NOMO-1 (cell line): ENCODE data around the gene NEURL2.
"Not testable (repeated sequence)": the region's sequence is repeated elsewhere in the genome, so short reads cannot be mapped to it uniquely, and the experiment has no call there.

ENCODE experiments used
- DNase-seq, 2 experiments: peaks; one replicate each; lab custom pipeline; 2025; ENCODE audit not compliant: unreplicated experiment in 2 of 2; lab: John Stamatoyannopoulos, UW

NEURL2 gene

DNA sequence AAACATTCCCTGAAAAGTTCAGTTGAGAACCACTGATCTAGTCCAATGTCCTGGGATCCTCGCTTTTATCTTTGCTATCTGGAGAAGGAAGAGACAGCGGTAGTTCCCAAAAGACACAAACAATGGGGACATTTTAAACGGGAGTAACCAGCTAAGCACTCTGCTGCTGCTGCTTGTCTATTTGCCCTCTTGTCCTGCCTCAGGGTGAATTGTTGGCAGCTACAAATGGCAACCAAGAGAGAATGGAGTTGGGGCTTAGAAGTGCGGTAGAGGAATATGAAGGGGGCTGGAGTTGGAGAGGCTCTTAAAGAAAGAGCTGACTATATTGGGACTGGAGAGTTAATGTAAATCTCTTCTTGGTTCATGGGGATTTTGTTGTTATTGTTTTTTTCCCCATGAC lies 16.4 kb downstream of the NEURL2 start:
- DNase-seq: no peak

DNA sequence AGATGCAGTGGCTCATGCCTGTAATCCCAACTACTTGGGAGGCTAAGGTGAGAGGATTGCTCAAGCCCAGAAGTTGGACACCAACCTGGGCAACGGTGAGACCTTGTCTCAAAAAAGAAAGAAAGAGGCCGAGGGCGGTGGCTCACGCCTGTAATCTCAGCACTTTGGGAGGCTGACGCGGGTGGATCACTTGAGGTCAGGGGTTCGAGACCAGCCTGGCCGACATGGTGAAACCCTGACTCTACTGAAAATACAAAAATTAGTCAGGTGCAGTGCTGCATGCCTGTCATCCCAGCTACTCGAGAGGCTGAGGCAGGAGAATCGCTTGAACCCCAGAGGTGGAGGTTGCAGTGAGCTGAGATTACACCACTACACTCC lies 16.9 kb downstream of the NEURL2 start:
- not testable (repeated sequence) for DNase-seq

DNA sequence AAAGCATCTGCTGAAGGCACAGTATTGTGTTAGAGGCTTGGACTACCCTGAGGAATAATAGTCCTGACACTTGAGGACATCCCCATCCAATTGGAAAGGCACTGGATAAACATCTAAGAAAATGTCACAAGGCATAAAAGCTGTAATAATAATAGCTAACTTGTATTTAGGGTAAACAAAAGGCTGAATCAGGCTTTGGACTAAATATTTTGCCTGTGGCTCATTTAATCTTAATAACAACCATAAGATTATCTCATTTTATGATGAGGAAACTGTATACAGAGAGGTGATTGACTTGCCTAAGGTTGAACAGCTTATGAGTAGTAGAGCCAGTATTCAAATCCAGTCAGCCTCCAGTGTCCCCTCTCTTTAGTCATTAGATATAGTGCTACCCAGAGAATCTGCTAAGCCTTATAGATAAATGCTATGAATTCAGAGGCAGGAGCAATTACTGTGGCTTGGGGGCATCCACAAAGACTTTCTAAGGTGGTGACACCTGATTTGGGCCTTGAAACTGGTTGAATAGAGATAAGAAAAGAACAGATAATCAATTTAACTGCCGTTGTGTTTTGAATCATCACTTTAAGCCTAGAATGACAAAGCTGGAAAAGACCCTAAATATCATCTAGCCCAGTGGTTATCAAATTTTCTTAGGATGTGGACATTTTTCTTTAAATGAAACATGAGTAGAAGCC lies 17.5 kb downstream of the NEURL2 start:
- DNase-seq: no peak

DNA sequence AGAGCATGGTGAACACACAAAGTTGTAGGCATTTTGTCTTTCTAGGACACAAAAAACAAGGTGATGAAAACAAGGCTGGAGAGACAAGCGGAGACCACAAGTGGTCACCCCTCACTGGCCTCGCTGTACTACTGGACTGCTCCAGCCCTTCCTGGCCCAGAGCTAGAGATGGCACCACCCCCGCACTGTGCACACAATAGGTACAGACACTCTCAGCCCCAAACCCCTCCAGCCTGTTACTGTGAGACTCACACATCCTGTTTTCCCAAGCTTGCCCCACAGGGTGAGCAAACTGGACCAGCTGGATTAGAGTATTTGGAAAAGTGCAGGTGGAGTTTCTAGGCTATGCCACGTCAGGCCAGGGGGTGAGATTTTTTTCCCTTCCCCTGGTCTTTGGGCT lies 18.4 kb downstream of the NEURL2 start:
- no peak for DNase-seq

DNA sequence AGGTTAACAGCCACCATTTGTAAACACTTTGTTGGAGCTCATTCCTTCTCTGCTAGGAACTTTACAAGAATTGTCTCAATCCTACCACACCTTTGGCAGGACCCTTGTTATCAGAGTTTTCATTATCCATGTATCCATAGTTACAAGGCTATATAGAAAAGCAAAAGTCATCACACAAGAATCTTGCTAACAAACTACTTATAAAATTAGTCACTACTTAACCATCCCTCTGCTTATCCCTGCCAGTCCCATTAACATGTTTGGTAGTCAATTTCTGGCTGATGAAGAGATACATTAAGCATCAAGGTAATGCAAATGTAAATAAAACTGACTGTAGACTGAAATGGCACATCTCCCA lies 23.2 kb downstream of the NEURL2 start:
- no peak for DNase-seq

DNA sequence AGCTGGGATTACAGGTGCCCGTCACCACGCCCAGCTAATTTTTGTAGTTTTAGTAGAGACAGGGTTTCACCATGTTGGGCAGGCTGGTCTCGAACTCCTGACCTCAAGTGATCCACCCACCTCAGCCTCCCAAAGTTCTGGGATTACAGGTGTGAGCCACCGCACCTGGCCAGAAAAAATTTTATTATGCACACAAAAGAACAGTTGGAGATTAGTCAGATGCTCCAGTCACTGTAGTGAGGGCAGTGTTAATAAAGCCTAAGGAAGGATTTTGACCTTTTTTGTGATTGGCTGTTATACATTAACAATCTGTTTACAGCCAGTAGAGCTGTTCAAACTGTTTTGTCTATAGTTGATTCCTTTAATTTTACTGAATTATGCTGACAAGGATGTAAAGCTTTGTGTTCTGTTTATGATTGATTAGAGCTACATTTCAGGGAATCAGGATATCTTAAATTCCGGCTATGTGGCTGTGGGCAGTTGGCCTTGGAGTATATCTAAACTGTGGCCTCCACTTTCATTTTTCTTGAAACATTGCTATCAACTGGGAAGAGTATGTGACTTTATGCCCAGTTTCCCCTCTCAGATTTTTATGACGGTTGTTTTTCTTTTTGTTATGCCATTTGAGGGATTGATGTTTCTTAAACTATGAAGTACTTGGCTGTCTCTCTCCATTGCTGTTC lies 23.7 kb downstream of the NEURL2 start:
- no peak for DNase-seq

DNA sequence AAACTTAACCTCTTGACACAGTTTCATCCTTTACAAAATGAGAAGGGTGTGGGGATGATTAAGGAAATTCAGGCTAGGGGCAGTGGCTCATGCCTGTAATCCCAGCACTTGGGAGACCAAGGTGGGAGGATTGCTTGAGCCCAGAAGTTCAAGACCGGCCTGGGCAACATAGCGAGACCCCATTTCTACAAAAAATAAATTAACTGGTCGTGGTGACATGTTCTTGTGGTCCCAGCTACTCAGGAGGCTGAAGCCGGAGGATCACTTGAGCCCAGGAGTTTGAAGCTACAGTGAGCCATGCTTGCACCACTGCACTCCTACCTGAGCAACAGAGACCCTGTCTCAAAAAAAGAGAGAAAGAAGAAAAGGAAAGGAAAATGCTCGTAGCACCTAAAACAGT lies 24.6 kb downstream of the NEURL2 start:
- DNase-seq: no peak

DNA sequence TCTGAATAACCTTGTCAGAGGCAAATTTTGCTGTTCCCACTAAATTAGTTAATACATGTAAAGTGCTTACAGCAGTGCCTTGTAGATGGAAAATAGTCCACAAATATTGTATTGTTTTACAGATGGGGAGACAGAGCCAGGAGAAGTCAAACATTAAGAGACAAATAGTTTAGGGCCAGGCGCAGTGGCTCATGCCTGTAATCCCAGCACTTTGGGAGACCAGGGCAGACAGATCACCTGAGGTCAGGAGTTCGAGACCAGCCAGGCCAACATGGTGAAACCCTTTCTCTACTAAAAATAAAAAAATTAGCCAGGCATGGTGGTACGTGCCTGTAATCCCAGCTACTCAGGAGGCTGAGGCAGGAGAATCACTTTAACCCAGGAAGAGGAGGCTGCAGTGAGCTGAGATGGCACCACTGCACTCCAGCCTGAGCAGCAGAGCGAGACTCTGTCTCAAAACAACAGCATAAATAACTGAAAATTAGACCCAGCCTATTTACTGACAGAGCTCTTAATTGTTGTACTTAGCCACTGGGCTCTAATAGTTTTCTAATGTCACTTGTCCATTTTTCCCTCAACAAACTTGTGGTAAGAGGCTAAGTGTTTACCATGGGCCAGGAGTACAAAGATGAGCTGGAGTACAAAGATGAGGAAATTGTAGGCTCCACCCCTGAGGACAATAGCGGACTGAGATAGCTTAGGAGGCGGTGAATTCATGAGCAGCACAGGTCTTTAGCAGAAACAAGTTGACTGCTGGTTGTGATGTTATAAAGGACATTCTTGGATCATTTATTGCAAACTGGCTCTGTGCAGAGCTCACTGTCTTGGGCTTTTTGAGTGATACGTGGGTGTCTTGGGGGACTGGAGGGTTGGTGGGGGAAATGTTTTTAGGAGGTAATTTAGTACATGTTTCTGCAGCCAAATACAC lies 27.2 kb downstream of the NEURL2 start:
- DNase-seq: no peak

DNA sequence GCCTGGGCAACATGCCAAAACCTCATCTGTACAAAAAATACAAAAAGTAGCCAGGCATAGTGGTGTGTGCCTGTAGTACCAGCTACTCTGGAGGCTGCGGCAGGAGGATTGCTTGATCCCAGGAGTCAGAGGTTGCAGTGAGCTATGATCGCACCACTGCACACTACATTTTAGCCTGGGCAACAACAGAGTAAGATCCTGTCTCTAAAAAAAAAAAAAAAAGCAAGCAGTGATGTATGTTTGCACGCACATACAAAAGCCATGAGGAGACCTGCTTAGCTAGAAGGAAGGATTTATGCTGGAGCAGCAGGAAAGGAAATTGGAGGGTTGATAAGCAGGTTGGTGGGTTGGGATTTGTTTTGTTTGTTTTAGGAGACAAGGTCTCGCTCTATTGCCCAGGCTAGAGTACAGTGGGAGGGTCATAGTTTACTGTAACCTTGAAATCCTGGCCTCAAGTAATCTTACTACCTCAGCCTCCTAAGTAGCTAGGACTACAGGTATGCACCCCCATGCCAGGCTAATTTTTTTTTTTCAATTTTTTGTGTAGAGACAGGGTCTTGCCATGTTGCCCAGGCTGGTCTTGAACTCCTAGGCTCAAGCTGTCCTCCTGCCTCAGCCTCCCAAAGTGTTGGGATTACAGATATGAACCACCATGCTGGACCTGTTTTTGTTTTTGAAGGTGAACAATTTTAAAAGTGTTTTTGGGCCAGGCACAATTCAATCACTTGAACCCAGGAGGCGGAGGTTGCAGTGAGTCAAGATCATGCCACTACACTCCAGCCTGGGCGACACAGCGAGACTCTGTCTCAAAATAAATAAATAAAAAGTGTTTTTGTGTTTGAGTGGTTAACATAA lies 29.6 kb downstream of the NEURL2 start:
- no peak for DNase-seq

DNA sequence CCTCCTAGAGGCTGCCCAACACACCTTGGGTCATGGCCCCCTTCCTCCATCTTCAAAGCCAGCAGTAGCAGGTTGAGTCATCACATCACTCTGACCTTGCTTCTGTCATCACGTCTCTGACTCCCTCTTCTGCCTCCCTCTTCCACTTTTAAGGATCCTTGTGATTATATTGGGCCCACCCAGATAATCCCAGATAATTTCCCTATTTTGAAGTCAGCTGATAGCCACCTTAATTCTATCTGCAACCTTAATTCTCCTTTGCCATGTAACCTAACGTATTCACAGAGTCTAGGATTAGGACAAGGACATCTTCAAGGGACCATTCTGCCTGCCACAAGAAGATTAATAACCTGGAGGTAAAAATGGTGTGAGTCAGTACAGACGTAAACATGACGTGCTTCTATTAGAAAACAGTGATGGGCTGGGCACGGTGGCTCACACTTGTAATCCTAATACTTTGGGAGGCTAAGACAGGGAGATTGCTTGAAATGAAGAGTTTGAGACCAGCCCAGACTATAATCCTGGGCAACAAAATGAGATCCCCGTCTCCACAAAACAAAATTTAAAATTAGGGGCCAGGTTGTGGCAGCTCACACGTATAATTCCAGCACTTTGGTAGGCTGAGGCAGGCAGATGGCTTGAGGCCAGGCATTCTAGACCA lies 30.3 kb downstream of the NEURL2 start:
- DNase-seq: no peak

DNA sequence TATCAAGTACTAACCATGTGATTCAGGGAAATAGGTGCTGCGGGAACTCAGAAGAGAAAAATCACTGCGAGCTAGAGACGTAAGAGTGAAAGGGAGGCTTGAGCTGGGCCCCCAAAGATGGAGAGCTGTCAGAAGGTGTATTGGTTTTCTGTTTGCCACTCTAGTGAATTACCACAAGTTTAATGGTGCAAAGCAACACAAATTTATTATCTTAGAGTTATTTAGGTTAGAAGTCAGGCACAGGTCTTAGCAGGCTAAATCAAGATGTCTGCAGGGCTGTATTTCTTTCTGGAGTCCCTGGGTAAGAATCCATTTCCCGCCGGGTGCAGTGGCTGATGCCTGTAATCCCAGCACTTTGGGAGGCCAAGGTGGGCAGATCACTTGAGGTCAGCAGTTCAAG lies 31.1 kb downstream of the NEURL2 start:
- no peak for DNase-seq

DNA sequence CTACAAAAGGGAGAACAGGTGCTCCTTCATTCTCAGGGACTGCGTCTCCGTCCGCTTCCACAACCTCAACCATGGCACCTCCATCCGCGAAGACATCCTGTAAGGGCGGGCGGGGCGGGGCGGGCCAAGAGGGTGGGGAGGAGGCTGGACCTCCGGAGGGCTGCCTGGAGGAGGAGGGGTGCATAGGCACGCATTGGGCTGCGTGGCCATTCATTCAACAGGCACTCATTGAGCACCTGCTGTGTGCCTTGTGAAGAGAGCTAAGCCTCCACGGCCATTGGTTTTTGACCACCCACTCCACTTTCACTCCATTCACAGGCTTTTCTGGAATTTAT lies 33.2 kb downstream of the NEURL2 start:
- peak; percentile 46 to 68 for DNase-seq

DNA sequence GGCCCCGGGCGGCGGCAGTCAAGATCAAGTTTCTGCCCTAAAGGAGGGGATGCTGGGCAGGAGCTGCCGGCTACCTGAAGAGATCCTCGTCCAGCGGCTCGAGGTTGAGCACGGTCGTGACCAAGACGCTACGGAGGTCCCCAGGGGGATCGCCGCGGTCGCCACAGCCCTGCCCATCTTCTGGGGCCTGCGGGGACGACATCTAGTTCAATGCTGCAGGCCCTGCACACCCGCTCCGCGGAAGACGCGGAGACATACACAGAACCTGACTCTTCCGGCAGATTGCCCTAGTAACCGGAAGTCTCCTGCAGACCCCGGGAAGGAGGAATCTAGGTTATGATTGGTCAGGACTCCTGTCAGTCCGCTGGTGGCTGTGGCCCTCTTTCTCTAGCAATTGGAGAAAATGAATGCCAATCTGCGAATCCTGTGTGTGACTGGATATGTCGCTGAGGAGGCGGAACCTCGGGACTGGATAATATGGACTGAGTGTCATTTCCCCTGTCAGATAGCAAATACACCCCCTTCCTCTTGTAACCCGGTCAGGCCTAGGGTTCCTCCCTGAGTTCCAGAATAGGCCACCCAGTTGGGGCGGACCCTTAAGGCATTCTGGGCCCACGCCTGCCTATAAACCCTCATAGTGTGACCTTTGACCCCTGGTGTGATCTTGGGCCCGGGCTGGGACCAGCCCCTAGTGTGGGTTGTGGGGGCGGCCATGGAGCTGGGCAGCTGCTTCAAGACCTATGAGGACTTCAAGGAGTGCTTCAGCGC lies 33.7 kb downstream of the NEURL2 start, which contains the start of the genes ACOT8 and ZSWIM3:
TSS of gene ACOT8 (minus strand) at position 279 of the 768 bp plus-strand sequence. CDS start at position 202, 77 bp downstream.
TSS of gene ZSWIM3 (plus strand) at position 501 of the 768 bp plus-strand sequence. CDS start at position 713, 212 bp downstream.
- DNase-seq: peak; percentile 98 to 99

DNA sequence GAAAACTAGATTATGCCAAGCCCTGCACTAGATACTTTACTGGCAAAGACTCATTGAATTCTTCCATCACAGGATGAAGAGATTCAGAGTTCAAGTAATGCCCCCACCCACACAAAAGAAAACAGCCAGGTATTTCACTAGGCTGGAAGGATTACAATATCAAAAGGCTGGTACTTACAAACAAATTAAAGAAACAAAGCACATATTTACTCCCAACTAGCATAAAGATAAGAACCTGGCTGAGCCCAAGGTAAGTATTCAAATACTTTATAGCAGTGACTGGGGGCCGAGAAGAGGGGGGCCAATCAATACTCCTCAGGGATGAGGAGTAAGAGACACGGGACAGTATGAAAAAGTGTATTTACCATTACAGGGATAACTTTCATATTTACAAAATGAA lies 37.5 kb downstream of the NEURL2 start:
- DNase-seq: no peak

DNA sequence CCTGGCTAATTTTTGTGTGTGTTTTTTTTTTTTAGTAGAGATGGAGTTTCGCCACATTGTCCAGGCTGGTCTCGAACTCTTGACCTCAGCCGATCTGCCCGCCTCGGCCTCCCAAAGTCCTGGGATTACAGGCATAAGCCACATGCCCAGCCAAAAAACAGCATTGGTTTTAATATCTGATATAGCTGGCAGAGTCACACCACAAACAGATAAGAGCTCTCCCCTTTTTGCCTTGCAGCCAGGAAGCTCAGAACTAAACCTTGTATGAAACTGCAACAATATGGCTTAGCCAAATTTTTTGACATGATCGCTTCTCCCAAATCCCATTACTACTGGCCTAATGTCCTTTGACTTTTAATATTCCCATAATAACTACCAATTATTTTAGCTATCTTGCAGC lies 38.7 kb downstream of the NEURL2 start:
- no peak for DNase-seq

DNA sequence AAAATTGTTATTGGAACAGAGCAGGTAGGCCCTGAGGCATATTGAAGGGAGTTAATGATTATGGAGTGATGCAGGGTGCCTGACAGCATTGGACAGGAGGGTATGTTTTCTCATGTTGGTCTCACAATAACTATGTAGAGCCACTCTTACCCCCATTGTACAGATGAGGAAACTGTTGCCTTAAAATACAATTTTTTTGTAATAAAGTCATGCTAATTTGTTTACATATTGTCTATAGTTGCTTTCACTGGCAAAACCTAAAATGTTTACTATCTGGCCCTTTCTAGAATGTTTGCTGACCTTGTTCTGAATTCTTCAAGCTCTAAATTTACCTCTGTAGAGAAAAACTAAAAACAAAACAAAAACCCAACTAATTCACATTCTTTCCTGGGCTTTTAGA lies 39.5 kb downstream of the NEURL2 start:
- DNase-seq: no peak

DNA sequence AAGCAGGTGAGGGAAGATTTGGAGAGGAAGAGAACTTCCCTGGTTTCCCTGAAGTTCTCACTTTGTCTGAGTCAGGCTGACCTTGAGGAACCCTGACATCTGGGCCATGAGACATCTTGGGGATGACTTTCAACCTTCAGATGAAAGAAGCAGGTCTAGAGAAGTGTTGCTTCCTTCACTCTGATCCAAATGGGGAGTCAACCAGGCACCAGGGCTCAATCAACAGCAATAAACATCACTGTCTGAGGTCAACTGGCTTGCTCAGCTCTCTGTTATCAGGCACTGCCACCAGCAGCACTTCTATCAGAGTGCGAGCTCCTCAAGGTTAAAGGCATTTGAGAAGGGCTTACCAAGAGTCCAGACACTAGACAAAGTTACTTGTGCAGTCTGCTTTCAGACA lies 40.1 kb downstream of the NEURL2 start:
- no peak for DNase-seq

DNA sequence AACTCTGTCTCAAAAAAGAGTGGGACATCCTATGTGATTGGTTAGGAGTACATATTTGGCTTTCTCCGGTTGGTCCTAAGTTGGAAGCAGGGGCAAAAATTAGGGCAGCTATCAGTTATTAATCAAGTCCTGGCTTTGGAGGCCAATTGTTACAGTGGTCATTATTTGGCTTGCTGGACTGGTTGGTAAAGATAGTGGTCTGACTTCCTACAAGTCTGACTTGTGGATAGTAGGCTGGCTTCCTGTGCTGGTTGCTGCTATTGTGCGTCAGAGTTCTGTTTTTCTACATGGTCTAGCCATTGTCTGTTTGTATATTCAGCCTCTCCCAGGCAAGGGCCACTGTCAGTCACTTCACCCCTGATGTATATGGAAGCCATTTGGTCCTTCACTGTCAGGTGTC lies 40.8 kb downstream of the NEURL2 start:
- DNase-seq: no peak

DNA sequence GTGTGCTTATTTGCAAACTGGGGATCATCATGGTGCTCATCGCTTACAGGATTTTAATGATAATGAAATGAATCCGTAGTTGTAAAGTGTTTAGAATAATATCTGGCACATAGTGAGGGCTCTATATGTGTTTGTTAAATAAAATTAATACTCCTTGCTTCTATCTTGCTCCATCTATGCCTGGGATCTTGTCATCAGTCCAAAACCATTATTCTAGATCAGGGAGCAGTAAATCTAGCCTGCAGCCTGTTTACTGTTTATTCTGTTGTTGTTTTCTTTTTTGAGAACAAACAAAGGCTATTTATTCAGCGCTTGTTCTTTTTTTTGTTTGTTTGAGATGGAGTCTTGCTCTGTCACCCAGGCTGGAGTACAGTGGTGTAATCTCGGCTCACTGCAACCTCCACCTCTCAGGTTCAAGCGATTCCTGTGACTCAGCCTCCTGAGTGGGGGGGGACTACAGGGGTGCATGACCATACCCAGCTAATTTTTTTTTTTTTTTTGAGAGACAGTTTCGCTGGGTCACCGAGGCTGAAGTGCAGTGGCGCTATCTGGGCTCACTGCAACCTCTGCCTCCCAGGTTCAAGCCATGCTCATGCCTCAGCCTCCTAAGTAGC lies 41.9 kb downstream of the NEURL2 start:
- no peak for DNase-seq
